Natural killer cell (primary cell): ENCODE measurements around the gene IGSF11. TPM values are rescaled to one million over a fixed set of nuclear protein-coding genes. Genes with fewer than 3 reads are reported as not detected.

ENCODE experiments used
- ATAC-seq, 3 donors: fragments of 150-1000 bp in 2 of 3; fragments of 200-7000 bp in 1 of 3; cut with Tn5 transposase; 1 replicate in 1 of 3; 2 replicates in 2 of 3; pipeline ENCODE4 v1.10.0; 2021; ENCODE audit warnings: mild to moderate bottlenecking in 2 of 3, moderate library complexity in 2 of 3
- DNase-seq, 2 donors: peaks; one replicate each; pipeline versions ENCODE4 v3.0.0 to v3.0.0-alpha.2; 2013 to 2021; ENCODE audit warnings: mixed read lengths in 1 of 2
- H3K27ac ChIP-seq: one replicate; pipeline ENCODE4 v1.5.1; 2013; ENCODE audit warnings: mild to moderate bottlenecking, low read length
- H3K27me3 ChIP-seq: one replicate; pipeline ENCODE4 v1.6.1; 2013; ENCODE audit warnings: low read length; ENCODE audit not compliant: control insufficient read depth, insufficient read depth
- H3K36me3 ChIP-seq: one replicate; pipeline ENCODE4 v1.6.1; 2013; ENCODE audit warnings: low read length; ENCODE audit not compliant: control insufficient read depth, insufficient read depth
- H3K4me1 ChIP-seq: one replicate; pipeline ENCODE4 v1.6.1; 2013; ENCODE audit warnings: low read length; ENCODE audit not compliant: control insufficient read depth, insufficient read depth
- H3K4me3 ChIP-seq: one replicate; pipeline ENCODE4 v1.5.1; 2013; ENCODE audit warnings: low read length
- H3K9me3 ChIP-seq: one replicate; pipeline ENCODE4 v1.6.1; 2013; ENCODE audit warnings: low read length; ENCODE audit not compliant: control insufficient read depth, insufficient read depth
- H3K27ac Mint-ChIP-seq, 2 donors: one replicate each; pipeline ENCODE4 v1.8.0; 2022; ENCODE audit warnings: mild to moderate bottlenecking in 2 of 2, mixed read lengths in 2 of 2, moderate library complexity in 1 of 2
- H3K27me3 Mint-ChIP-seq, 2 donors: one replicate each; pipeline ENCODE4 v1.8.0; 2022; ENCODE audit warnings: low read depth in 2 of 2, mixed read lengths in 2 of 2
- H3K36me3 Mint-ChIP-seq: one replicate; pipeline ENCODE4 v1.8.0; 2022; ENCODE audit warnings: mixed read lengths
- H3K4me1 Mint-ChIP-seq, 2 donors: one replicate each; pipeline ENCODE4 v1.8.0; 2022; ENCODE audit warnings: mixed read lengths in 2 of 2
- H3K4me3 Mint-ChIP-seq: one replicate; pipeline ENCODE4 v1.8.0; 2022; ENCODE audit warnings: mild to moderate bottlenecking, moderate library complexity, mixed read lengths
- H3K9me3 Mint-ChIP-seq, 2 donors: one replicate each; pipeline ENCODE4 v1.8.0; 2022; ENCODE audit warnings: mixed read lengths in 2 of 2
- CTCF ChIP-seq: fragments of 200-600 bp; IDR thresholded peaks from one replicate; pipeline ENCODE4 v1.8.0; 2022; ENCODE audit warnings: antibody characterized with exemption
- WGBS: methylation state at CpG from one replicate; pipeline ENCODE4 v1.1.7; 2013; ENCODE audit warnings: missing lambda C conversion rate; ENCODE audit not compliant: insufficient coverage; 5-methylcytosine and 5-hydroxymethylcytosine counted together
- intact Hi-C: fragments of 100-400 bp; cut with micrococcal nuclease; formaldehyde crosslinking; loops from one replicate; pipeline ENCODE4 v1.14.2; 2022
- total RNA-seq, 4 donors: library from RNA; stranded (reverse); fragments of 120-200 nt in 1 of 4; gene quantifications; one replicate each; pipeline versions ENCODE4 v1.2.3 to v1.2.4, GENCODE V29; 2013 to 2022

Gene IGSF11
- total RNA-seq, 3 donors from 2014 or later (not counting 1 experiment from before 2014, with no cell fraction given): 0.66 to 2.3 TPM; not detected in 1

- Mint-ChIP-seq H3K4me1 (no peaks in the 10 kb centered on the region), H3K9me3 (peaks cover 0 to 2% of the 10 kb centered on the region in 2 donors), H3K4me3 (no peak overlapping the region), H3K27ac (no peak overlapping the region), H3K36me3 (no peaks in the 10 kb centered on the region), H3K27me3 (peaks cover 0 to 20% of the 10 kb centered on the region in 2 donors)
- ATAC-seq (no peak), DNase-seq (no peak)
- Histone ChIP-seq H3K36me3 (no peaks in the 10 kb centered on the region), H3K9me3 (no peaks in the 10 kb centered on the region), H3K27ac (no peak overlapping the region), H3K27me3 (no peaks in the 10 kb centered on the region), H3K4me1 (no peaks in the 10 kb centered on the region), H3K4me3 (no peak overlapping the region)
- TF ChIP-seq CTCF: no peak
- intact Hi-C loops: no loop called here
- WGBS: 87% methylated on average over 3 of the region's 3 CpGs
Measured at GRCh38 chr3:119069725-119070124, 35.1 kb upstream of the IGSF11 start.

- no peak overlapping the region for H3K4me3 Mint-ChIP-seq
- Histone ChIP-seq H3K36me3 (no peaks in the 10 kb centered on the region), H3K4me3 (no peak overlapping the region), H3K9me3 (no peaks in the 10 kb centered on the region), H3K27me3 (no peaks in the 10 kb centered on the region), H3K27ac (no peak overlapping the region), H3K4me1 (no peaks in the 10 kb centered on the region)
- no peaks in the 10 kb centered on the region for H3K9me3 Mint-ChIP-seq
- H3K4me1 Mint-ChIP-seq: no peaks in the 10 kb centered on the region
- intact Hi-C loops: no loop called here
- no peaks in the 10 kb centered on the region for H3K36me3 Mint-ChIP-seq
- no peak for TF ChIP-seq CTCF
- WGBS: no CpG with 5 or more reads among the region's 1 CpG
- no peak for DNase-seq
- no peak overlapping the region for H3K27ac Mint-ChIP-seq
- peaks cover 3 to 12% of the 10 kb centered on the region in 2 donors for H3K27me3 Mint-ChIP-seq
- ATAC-seq: no peak
Measured at GRCh38 chr3:119063471-119063870, 28.8 kb upstream of the IGSF11 start.

GRCh38 chr3:119062892-119063291, 28.2 kb upstream of the IGSF11 start:
- no peaks in the 10 kb centered on the region for H3K4me1 Mint-ChIP-seq

More at GRCh38 chr3:119062892-119063291, 28.2 kb upstream of the IGSF11 start:
- 100% methylated on average over 1 of the region's 2 CpGs for WGBS
- H3K9me3 Mint-ChIP-seq: no peaks in the 10 kb centered on the region
- Histone ChIP-seq H3K27ac (no peak overlapping the region), H3K36me3 (no peaks in the 10 kb centered on the region), H3K9me3 (no peaks in the 10 kb centered on the region), H3K4me1 (no peaks in the 10 kb centered on the region), H3K27me3 (no peaks in the 10 kb centered on the region), H3K4me3 (no peak overlapping the region)
- no peak overlapping the region for H3K4me3 Mint-ChIP-seq
- intact Hi-C loops: no loop called here
- no peak for TF ChIP-seq CTCF
- H3K36me3 Mint-ChIP-seq: no peaks in the 10 kb centered on the region
- no peak overlapping the region for H3K27ac Mint-ChIP-seq
- H3K27me3 Mint-ChIP-seq: peaks cover 3 to 11% of the 10 kb centered on the region in 2 donors
- ATAC-seq (no peak), DNase-seq (no peak)
